K562 (cell line): Measurements from ENCODE around the gene TEX264. TPM values are rescaled to one million over a fixed set of nuclear protein-coding genes. Genes with fewer than 3 reads are reported as not detected.

ENCODE experiments used
- CTBP1 ChIP-seq: fragments of 450-650 bp; IDR thresholded peaks from 2 replicates; pipeline ENCODE4 v1.6.1; 2016; ENCODE audit warnings: borderline replicate concordance
- DPF2 ChIP-seq: fragments of 450-650 bp; IDR thresholded peaks from 2 replicates; pipeline ENCODE4 v1.6.1; 2016
- GABPB2 ChIP-seq: fragments of 250-450 bp; sonication (Bioruptor Pico); conservative IDR thresholded peaks from 2 replicates; pipeline ENCODE4 v1.5.1; 2021; ENCODE audit warnings: mild to moderate bottlenecking
- GTF2A2 ChIP-seq: IDR thresholded peaks from 2 replicates; pipeline ENCODE4 v1.6.1; 2016; ENCODE audit warnings: mild to moderate bottlenecking, missing genetic modification characterization, missing compliant biosample characterization
- JUN ChIP-seq, 2 experiments: sonication (generic) in 1 of 2; formaldehyde crosslinking in 1 of 2; IDR thresholded peaks; 2 replicates each; pipeline versions ENCODE4 v1.6.1 to v1.8.0; 2012 to 2022; ENCODE audit warnings: borderline replicate concordance in 2 of 2, mild to moderate bottlenecking in 2 of 2, improper control_type of control experiment in 1 of 2, low read depth in 1 of 2, low read length in 1 of 2, missing genetic modification reagents in 1 of 2
- JUND ChIP-seq, 2 experiments: IDR thresholded peaks; 2 replicates in 1 of 2; 3 replicates in 1 of 2; pipeline ENCODE4 v1.6.1; 2011; ENCODE audit warnings: borderline replicate concordance in 2 of 2, low read depth in 2 of 2, low read length in 2 of 2, improper control_type of control experiment in 1 of 2, missing biosample characterization in 1 of 2, missing genetic modification characterization in 1 of 2, missing genetic modification reagents in 1 of 2
- KLF16 ChIP-seq: IDR thresholded peaks from 2 replicates; pipeline ENCODE4 v1.6.1; 2016; ENCODE audit warnings: antibody characterized with exemption
- MECOM ChIP-seq: fragments of 250-450 bp; sonication (Bioruptor Pico); IDR thresholded peaks from 2 replicates; pipeline ENCODE4 v1.8.0; 2022; ENCODE audit warnings: inconsistent platforms
- NFRKB ChIP-seq: fragments of 450-650 bp; IDR thresholded peaks from 2 replicates; pipeline ENCODE4 v1.6.1; 2016; ENCODE audit warnings: low read depth
- SMC3 ChIP-seq: conservative IDR thresholded peaks from 2 replicates; pipeline ENCODE4 v1.6.1; 2011; ENCODE audit warnings: low read depth, low read length, improper control_type of control experiment; ENCODE audit not compliant: insufficient read depth
- SNIP1 ChIP-seq: fragments of 450-650 bp; IDR thresholded peaks from 2 replicates; pipeline ENCODE4 v1.7.1; 2017; ENCODE audit warnings: low read depth, mild to moderate bottlenecking
- TCF7L2 ChIP-seq: fragments of 150-350 bp; IDR thresholded peaks from 2 replicates; pipeline ENCODE4 v1.6.1; 2016; ENCODE audit warnings: low read depth, mild to moderate bottlenecking, low read length, moderate library complexity
- TOE1 ChIP-seq, 2 experiments: fragments of 450-650 bp in 1 of 2; sonication (generic) in 1 of 2; formaldehyde crosslinking in 1 of 2; IDR thresholded peaks; 2 replicates each; pipeline versions ENCODE4 v1.7.1 to v1.8.0; 2016 to 2022; ENCODE audit warnings: borderline replicate concordance in 2 of 2, mild to moderate bottlenecking in 2 of 2, antibody characterized with exemption in 1 of 2, inconsistent platforms in 1 of 2, low read depth in 1 of 2, missing genetic modification reagents in 1 of 2, moderate library complexity in 1 of 2
- ZC3H4 ChIP-seq: sonication (generic); formaldehyde crosslinking; IDR thresholded peaks from 2 replicates; pipeline ENCODE4 v1.9.0; 2021; ENCODE audit warnings: missing genetic modification reagents, borderline replicate concordance
- ZNF253 ChIP-seq: fragments of 250-450 bp; sonication (Bioruptor Pico); conservative IDR thresholded peaks from 2 replicates; pipeline ENCODE4 v1.6.1; 2021; ENCODE audit warnings: mild to moderate bottlenecking
- ZNF316 ChIP-seq: fragments of 450-650 bp; IDR thresholded peaks from 2 replicates; pipeline ENCODE4 v1.6.1; 2016
- ZNF57 ChIP-seq: fragments of 450-650 bp; formaldehyde crosslinking; IDR thresholded peaks from 2 replicates; pipeline ENCODE4 v1.4.0; 2020; ENCODE audit warnings: mild to moderate bottlenecking, moderate library complexity
- ZNF76 ChIP-seq: fragments of 250-450 bp; sonication (Bioruptor Pico); IDR thresholded peaks from 2 replicates; pipeline ENCODE4 v1.4.0; 2020; ENCODE audit warnings: mild to moderate bottlenecking, moderate library complexity, borderline replicate concordance
- polyA plus RNA-seq, 8 experiments: library from polyadenylated mRNA; depleted of rRNA in 4 of 8; stranded (reverse) in 5 of 8; unstranded in 3 of 8; fragments of >200 nt; fragmentation: Nextera tagmentation in 2 of 8; fragmentation: Illumina TruSeq in 1 of 8; extraction: Ambion mirVana in 2 of 8; extraction: Trizol in 1 of 8; gene quantifications; 2 replicates each; pipeline versions ENCODE4 v1.2.1 to v1.2.3, GENCODE V29; 2011 to 2014; ENCODE audit warnings: inconsistent platforms in 1 of 8, missing spikeins in 1 of 8
- total RNA-seq, 7 experiments: library from RNA; depleted of rRNA in 6 of 7; stranded (reverse); fragments of >200 nt in 6 of 7; fragmentation: Illumina TruSeq in 2 of 7; extraction: Trizol in 2 of 7; gene quantifications; 2 replicates each; pipeline versions ENCODE4 v1.2.1 to v1.2.3, GENCODE V29; 2011 to 2021; ENCODE audit warnings: low replicate concordance in 1 of 7
- TF ChIP-seq, protein P1 (sequence below), 3 experiments: IDR thresholded peaks in 2 of 3; conservative IDR thresholded peaks in 1 of 3; 2 replicates each; pipeline ENCODE4 v1.5.1; 2011 to 2012; ENCODE audit warnings: low read length in 3 of 3, mild to moderate bottlenecking in 3 of 3, control low read depth in 2 of 3, improper control_type of control experiment in 1 of 3, inconsistent platforms in 1 of 3, low read depth in 1 of 3, mixed read lengths in 1 of 3, moderate library complexity in 1 of 3; ENCODE audit not compliant: insufficient read depth in 2 of 3
- TF ChIP-seq, protein P2 (sequence below): fragments of 450-650 bp; IDR thresholded peaks from 2 replicates; pipeline ENCODE4 v1.6.1; 2016; ENCODE audit warnings: borderline replicate concordance
- TF ChIP-seq, protein P3 (sequence below): IDR thresholded peaks from 2 replicates; pipeline ENCODE4 v1.6.1; 2016; ENCODE audit warnings: missing genetic modification characterization, missing compliant biosample characterization
- TF ChIP-seq, protein P4 (sequence below): IDR thresholded peaks from 2 replicates; pipeline ENCODE4 v1.6.1; 2011; ENCODE audit not compliant: insufficient read length; ENCODE audit errors: extremely low read depth

Gene TEX264
- total and polyA plus RNA-seq, 9 of the 15 experiments (the other 6 are each of a cell fraction or from before 2014, with no cell fraction given): 4.1 to 47.0 (median 31.0) TPM

DNA sequence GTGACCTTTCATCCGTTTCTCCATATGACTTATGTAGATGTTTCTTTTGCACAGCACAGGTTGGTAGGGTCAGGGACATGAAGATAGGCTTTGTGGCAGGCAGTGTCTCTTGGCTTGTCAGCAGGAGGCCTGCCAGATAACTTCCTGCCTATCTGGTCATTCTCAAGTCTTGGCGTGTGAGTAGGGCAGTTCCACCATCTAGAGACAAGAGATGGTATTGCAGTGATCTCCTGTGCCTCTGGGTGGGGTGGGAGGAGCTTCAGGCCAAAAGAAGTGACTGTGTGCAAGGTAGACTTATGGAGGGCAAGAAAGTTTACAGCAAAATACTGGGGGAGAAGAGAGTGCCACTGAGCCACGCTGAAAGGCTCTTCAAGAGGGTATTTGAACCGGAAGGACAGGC is 11.0 kb downstream of the TEX264 start (continued):
- TF ChIP-seq CTBP1: peak; percentile 60
- no peak for TF ChIP-seq GABPB2 (CRISPR knock-in tag)
- TF ChIP-seq KLF16: peak; percentile 42; the same call in 1 of the 2 replicates
- TF ChIP-seq, protein P1, sequence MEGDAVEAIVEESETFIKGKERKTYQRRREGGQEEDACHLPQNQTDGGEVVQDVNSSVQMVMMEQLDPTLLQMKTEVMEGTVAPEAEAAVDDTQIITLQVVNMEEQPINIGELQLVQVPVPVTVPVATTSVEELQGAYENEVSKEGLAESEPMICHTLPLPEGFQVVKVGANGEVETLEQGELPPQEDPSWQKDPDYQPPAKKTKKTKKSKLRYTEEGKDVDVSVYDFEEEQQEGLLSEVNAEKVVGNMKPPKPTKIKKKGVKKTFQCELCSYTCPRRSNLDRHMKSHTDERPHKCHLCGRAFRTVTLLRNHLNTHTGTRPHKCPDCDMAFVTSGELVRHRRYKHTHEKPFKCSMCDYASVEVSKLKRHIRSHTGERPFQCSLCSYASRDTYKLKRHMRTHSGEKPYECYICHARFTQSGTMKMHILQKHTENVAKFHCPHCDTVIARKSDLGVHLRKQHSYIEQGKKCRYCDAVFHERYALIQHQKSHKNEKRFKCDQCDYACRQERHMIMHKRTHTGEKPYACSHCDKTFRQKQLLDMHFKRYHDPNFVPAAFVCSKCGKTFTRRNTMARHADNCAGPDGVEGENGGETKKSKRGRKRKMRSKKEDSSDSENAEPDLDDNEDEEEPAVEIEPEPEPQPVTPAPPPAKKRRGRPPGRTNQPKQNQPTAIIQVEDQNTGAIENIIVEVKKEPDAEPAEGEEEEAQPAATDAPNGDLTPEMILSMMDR (IDR thresholded peaks at IDR 0.05 in 2 of 3, conservative IDR thresholded peaks at IDR 0.05 in 1 of 3; ENCODE audit: insufficient read depth in 2 of 3, low read depth in 1 of 3, low read length in 3 of 3): peak; percentile 85 to 91 (median 88)
- TF ChIP-seq, protein P2, sequence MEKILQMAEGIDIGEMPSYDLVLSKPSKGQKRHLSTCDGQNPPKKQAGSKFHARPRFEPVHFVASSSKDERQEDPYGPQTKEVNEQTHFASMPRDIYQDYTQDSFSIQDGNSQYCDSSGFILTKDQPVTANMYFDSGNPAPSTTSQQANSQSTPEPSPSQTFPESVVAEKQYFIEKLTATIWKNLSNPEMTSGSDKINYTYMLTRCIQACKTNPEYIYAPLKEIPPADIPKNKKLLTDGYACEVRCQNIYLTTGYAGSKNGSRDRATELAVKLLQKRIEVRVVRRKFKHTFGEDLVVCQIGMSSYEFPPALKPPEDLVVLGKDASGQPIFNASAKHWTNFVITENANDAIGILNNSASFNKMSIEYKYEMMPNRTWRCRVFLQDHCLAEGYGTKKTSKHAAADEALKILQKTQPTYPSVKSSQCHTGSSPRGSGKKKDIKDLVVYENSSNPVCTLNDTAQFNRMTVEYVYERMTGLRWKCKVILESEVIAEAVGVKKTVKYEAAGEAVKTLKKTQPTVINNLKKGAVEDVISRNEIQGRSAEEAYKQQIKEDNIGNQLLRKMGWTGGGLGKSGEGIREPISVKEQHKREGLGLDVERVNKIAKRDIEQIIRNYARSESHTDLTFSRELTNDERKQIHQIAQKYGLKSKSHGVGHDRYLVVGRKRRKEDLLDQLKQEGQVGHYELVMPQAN: no peak
- TF ChIP-seq MECOM (CRISPR knock-in tag): peak; percentile 76; the same call in 1 of the 2 replicates
- no peak for TF ChIP-seq ZNF316
- peak; percentile 36; the same call in 1 of the 2 replicates for TF ChIP-seq JUND (IDR thresholded peaks at IDR 0.05; ENCODE audit: borderline replicate concordance, low read depth, low read length)
- no peak for TF ChIP-seq JUND (tag; IDR thresholded peaks at IDR 0.05; ENCODE audit: borderline replicate concordance, low read depth, low read length)
- no peak for TF ChIP-seq ZNF253
- no peak for TF ChIP-seq TCF7L2
- TF ChIP-seq JUN (IDR thresholded peaks at IDR 0.05; ENCODE audit: borderline replicate concordance, low read depth, low read length): 0 out of 2 replicates have a peak, but pooled peaks have one; percentile 14
- no peak for TF ChIP-seq JUN (CRISPR knock-in tag; IDR thresholded peaks at IDR 0.05; ENCODE audit: borderline replicate concordance)
- TF ChIP-seq, protein P3, sequence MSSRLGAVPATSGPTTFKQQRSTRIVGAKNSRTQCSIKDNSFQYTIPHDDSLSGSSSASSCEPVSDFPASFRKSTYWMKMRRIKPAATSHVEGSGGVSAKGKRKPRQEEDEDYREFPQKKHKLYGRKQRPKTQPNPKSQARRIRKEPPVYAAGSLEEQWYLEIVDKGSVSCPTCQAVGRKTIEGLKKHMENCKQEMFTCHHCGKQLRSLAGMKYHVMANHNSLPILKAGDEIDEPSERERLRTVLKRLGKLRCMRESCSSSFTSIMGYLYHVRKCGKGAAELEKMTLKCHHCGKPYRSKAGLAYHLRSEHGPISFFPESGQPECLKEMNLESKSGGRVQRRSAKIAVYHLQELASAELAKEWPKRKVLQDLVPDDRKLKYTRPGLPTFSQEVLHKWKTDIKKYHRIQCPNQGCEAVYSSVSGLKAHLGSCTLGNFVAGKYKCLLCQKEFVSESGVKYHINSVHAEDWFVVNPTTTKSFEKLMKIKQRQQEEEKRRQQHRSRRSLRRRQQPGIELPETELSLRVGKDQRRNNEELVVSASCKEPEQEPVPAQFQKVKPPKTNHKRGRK: no peak
- no peak for TF ChIP-seq ZNF76 (CRISPR knock-in tag)
- no peak for TF ChIP-seq SNIP1
- TF ChIP-seq, protein P4, sequence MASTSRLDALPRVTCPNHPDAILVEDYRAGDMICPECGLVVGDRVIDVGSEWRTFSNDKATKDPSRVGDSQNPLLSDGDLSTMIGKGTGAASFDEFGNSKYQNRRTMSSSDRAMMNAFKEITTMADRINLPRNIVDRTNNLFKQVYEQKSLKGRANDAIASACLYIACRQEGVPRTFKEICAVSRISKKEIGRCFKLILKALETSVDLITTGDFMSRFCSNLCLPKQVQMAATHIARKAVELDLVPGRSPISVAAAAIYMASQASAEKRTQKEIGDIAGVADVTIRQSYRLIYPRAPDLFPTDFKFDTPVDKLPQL: no peak
- peak; percentile 74 for TF ChIP-seq SMC3
- TF ChIP-seq DPF2: 0 out of 2 replicates have a peak, but pooled peaks have one; percentile 32
- TF ChIP-seq NFRKB: no peak
- TF ChIP-seq TOE1 (IDR thresholded peaks at IDR 0.05; ENCODE audit: borderline replicate concordance): no peak
- TF ChIP-seq TOE1 (CRISPR knock-in tag; IDR thresholded peaks at IDR 0.05; ENCODE audit: borderline replicate concordance, low read depth): no peak
- no peak for TF ChIP-seq ZNF57 (CRISPR knock-in tag)
- no peak for TF ChIP-seq GTF2A2 (tag)
- TF ChIP-seq ZC3H4 (CRISPR knock-in tag): no peak
